ENCODE results near the gene CD300LF.

The CD300LF gene

GRCh38 chr17:74738051-74738996, 25.6 kb upstream of the CD300LF start:
- no peak overlapping the region for H3K27ac ChIP-seq (ENCODE audit: low read depth, low read length, severe bottlenecking)
- 76 to 80% methylated on average over 11 to 16 of the region's 16 CpGs for WGBS, 2 experiments (ENCODE audit: insufficient coverage in 2 of 2)
- no peak overlapping the region for H3K4me3 ChIP-seq (ENCODE audit: extremely low read depth, insufficient read depth, low read length, poor library complexity, severe bottlenecking)
- H3K4me1 ChIP-seq (ENCODE audit: control insufficient read depth, insufficient read depth, low read length, poor library complexity, severe bottlenecking), result peaks cover 26% of the 10 kb centered on the region
- no peaks in the 10 kb centered on the region for H3K36me3 ChIP-seq (ENCODE audit: control insufficient read depth, insufficient read depth, low read length)
- H3K9me3 ChIP-seq (ENCODE audit: control insufficient read depth, low read length), result no peaks in the 10 kb centered on the region

- H3K4me1 ChIP-seq (ENCODE audit: control insufficient read depth, insufficient read depth, low read length, poor library complexity, severe bottlenecking), result peaks cover 22% of the 10 kb centered on the region
- H3K27ac ChIP-seq (ENCODE audit: low read depth, low read length, severe bottlenecking), result no peak overlapping the region
- peak overlapping the region; percentile 38 for H3K4me3 ChIP-seq (ENCODE audit: extremely low read depth, insufficient read depth, low read length, poor library complexity, severe bottlenecking)
- WGBS, 2 experiments (ENCODE audit: insufficient coverage in 2 of 2), result 1 to 2% methylated on average over 24 to 38 of the region's 38 CpGs
- no peaks in the 10 kb centered on the region for H3K9me3 ChIP-seq (ENCODE audit: control insufficient read depth, low read length)
- H3K36me3 ChIP-seq (ENCODE audit: control insufficient read depth, insufficient read depth, low read length), result no peaks in the 10 kb centered on the region
Observed at GRCh38 chr17:74737299-74738050, 24.8 kb upstream of the CD300LF start.

- peaks cover 15% of the 10 kb centered on the region for H3K4me1 ChIP-seq (ENCODE audit: control insufficient read depth, insufficient read depth, low read length, poor library complexity, severe bottlenecking)
- peak within 1 kb of the TSS; percentile 38 for H3K4me3 ChIP-seq (ENCODE audit: extremely low read depth, insufficient read depth, low read length, poor library complexity, severe bottlenecking)
- H3K9me3 ChIP-seq (ENCODE audit: control insufficient read depth, low read length), result no peaks in the 10 kb centered on the region
- H3K27ac ChIP-seq (ENCODE audit: low read depth, low read length, severe bottlenecking), result no peak within 1 kb of the TSS
- H3K36me3 ChIP-seq (ENCODE audit: control insufficient read depth, insufficient read depth, low read length), result no peaks in the 10 kb centered on the region
- 2 to 4% methylated on average over 49 to 61 of the region's 67 CpGs for WGBS, 2 experiments (ENCODE audit: insufficient coverage in 2 of 2)
Observed at GRCh38 chr17:74736513-74737298, 24.0 kb upstream of the CD300LF start, which contains the start of gene RAB37. Gene RAB37 (plus strand): TSS chr17:74737256. CDS start chr17:74737273, 17 bp downstream.

GRCh38 chr17:74734256-74734655, 21.5 kb upstream of the CD300LF start:
- Histone ChIP-seq H3K27ac (ENCODE audit: low read depth, low read length, severe bottlenecking) (no peak overlapping the region), H3K36me3 (ENCODE audit: control insufficient read depth, insufficient read depth, low read length) (no peaks in the 10 kb centered on the region), H3K4me1 (ENCODE audit: control insufficient read depth, insufficient read depth, low read length, poor library complexity, severe bottlenecking) (peaks cover 13% of the 10 kb centered on the region), H3K4me3 (ENCODE audit: extremely low read depth, insufficient read depth, low read length, poor library complexity, severe bottlenecking) (no peak overlapping the region), H3K9me3 (ENCODE audit: control insufficient read depth, low read length) (no peaks in the 10 kb centered on the region)
- 60% methylated on average over 1 of the region's 3 CpGs; no CpG with 5 or more reads in 1 of the 2 experiments for WGBS, 2 experiments (ENCODE audit: insufficient coverage in 2 of 2)

- Histone ChIP-seq H3K9me3 (ENCODE audit: control insufficient read depth, low read length) (no peaks in the 10 kb centered on the region), H3K4me3 (ENCODE audit: extremely low read depth, insufficient read depth, low read length, poor library complexity, severe bottlenecking) (no peak overlapping the region), H3K4me1 (ENCODE audit: control insufficient read depth, insufficient read depth, low read length, poor library complexity, severe bottlenecking) (peaks cover 10% of the 10 kb centered on the region), H3K36me3 (ENCODE audit: control insufficient read depth, insufficient read depth, low read length) (no peaks in the 10 kb centered on the region), H3K27ac (ENCODE audit: low read depth, low read length, severe bottlenecking) (no peak overlapping the region)
- WGBS, 2 experiments (ENCODE audit: insufficient coverage in 2 of 2), result 64 to 82% methylated on average over 8 to 9 of the region's 9 CpGs
Observed at GRCh38 chr17:74733365-74734122, 20.8 kb upstream of the CD300LF start.

GRCh38 chr17:74732042-74732867, 19.5 kb upstream of the CD300LF start:
- no peak overlapping the region for H3K4me3 ChIP-seq (ENCODE audit: extremely low read depth, insufficient read depth, low read length, poor library complexity, severe bottlenecking)
- H3K9me3 ChIP-seq (ENCODE audit: control insufficient read depth, low read length), result no peaks in the 10 kb centered on the region
- no peaks in the 10 kb centered on the region for H3K36me3 ChIP-seq (ENCODE audit: control insufficient read depth, insufficient read depth, low read length)
- 71 to 76% methylated on average over 12 of the region's 12 CpGs for WGBS, 2 experiments (ENCODE audit: insufficient coverage in 2 of 2)
- no peak overlapping the region for H3K27ac ChIP-seq (ENCODE audit: low read depth, low read length, severe bottlenecking)
- no peaks in the 10 kb centered on the region for H3K4me1 ChIP-seq (ENCODE audit: control insufficient read depth, insufficient read depth, low read length, poor library complexity, severe bottlenecking)

- 60 to 81% methylated on average over 1 to 2 of the region's 4 CpGs for WGBS, 2 experiments (ENCODE audit: insufficient coverage in 2 of 2)
- Histone ChIP-seq H3K36me3 (ENCODE audit: control insufficient read depth, insufficient read depth, low read length) (no peaks in the 10 kb centered on the region), H3K9me3 (ENCODE audit: control insufficient read depth, low read length) (no peaks in the 10 kb centered on the region), H3K27ac (ENCODE audit: low read depth, low read length, severe bottlenecking) (no peak overlapping the region), H3K4me3 (ENCODE audit: extremely low read depth, insufficient read depth, low read length, poor library complexity, severe bottlenecking) (no peak overlapping the region), H3K4me1 (ENCODE audit: control insufficient read depth, insufficient read depth, low read length, poor library complexity, severe bottlenecking) (no peaks in the 10 kb centered on the region)
Observed at GRCh38 chr17:74731347-74731605, 18.6 kb upstream of the CD300LF start.

- H3K4me3 ChIP-seq (ENCODE audit: extremely low read depth, insufficient read depth, low read length, poor library complexity, severe bottlenecking), result no peak overlapping the region
- H3K27ac ChIP-seq (ENCODE audit: low read depth, low read length, severe bottlenecking), result no peak overlapping the region
- no peaks in the 10 kb centered on the region for H3K36me3 ChIP-seq (ENCODE audit: control insufficient read depth, insufficient read depth, low read length)
- H3K9me3 ChIP-seq (ENCODE audit: control insufficient read depth, low read length), result no peaks in the 10 kb centered on the region
- H3K4me1 ChIP-seq (ENCODE audit: control insufficient read depth, insufficient read depth, low read length, poor library complexity, severe bottlenecking), result no peaks in the 10 kb centered on the region
- 86 to 90% methylated on average over 14 to 15 of the region's 16 CpGs for whole genome bisulfite sequencing, 2 experiments (ENCODE audit: insufficient coverage in 2 of 2)
Observed at GRCh38 chr17:74730491-74731346, 18.0 kb upstream of the CD300LF start.

- Histone ChIP-seq H3K27ac (ENCODE audit: low read depth, low read length, severe bottlenecking) (no peak overlapping the region), H3K36me3 (ENCODE audit: control insufficient read depth, insufficient read depth, low read length) (no peaks in the 10 kb centered on the region), H3K9me3 (ENCODE audit: control insufficient read depth, low read length) (no peaks in the 10 kb centered on the region), H3K4me1 (ENCODE audit: control insufficient read depth, insufficient read depth, low read length, poor library complexity, severe bottlenecking) (no peaks in the 10 kb centered on the region), H3K4me3 (ENCODE audit: extremely low read depth, insufficient read depth, low read length, poor library complexity, severe bottlenecking) (no peak overlapping the region)
- WGBS, 2 experiments (ENCODE audit: insufficient coverage in 2 of 2), result 85 to 95% methylated on average over 12 to 14 of the region's 15 CpGs
Observed at GRCh38 chr17:74729866-74730265, 17.1 kb upstream of the CD300LF start.

All from mesodermal cell (in vitro differentiated cells).